Astrocyte of the spinal cord (primary cell): ENCODE results near the gene MTUS2.
"Not testable (repeated sequence)": the region's sequence is repeated elsewhere in the genome, so short reads cannot be mapped to it uniquely, and the experiment has no call there.

Experiments
- DNase-seq: peaks from one replicate; pipeline ENCODE4 v3.0.0; 2011; ENCODE audit warnings: low read depth, low spot score
- H3K4me3 ChIP-seq: 2 replicates; pipeline ENCODE4 v1.5.1; 2011; ENCODE audit warnings: low read depth, mild to moderate bottlenecking, low read length, moderate library complexity
- CTCF ChIP-seq: IDR thresholded peaks from 2 replicates; pipeline ENCODE4 v1.5.1; 2012; ENCODE audit warnings: low read depth, mild to moderate bottlenecking, low read length, inconsistent platforms
- in situ Hi-C: cut with HindIII; loops from 2 replicates; pipeline ENCODE4 v1.10.0; 2017; ENCODE audit warnings: low sequenced_read_pairs

MTUS2 gene

GRCh38 chr13:28978574-28978973 lies 158.4 kb downstream of the MTUS2 start:
- in situ Hi-C loops, result no loop called here
- no peak overlapping the region for H3K4me3 ChIP-seq
- no peak for TF ChIP-seq CTCF
- no peak for DNase-seq

GRCh38 chr13:28981530-28981929 lies 161.4 kb downstream of the MTUS2 start:
- TF ChIP-seq CTCF, result no peak
- no peak for DNase-seq
- H3K4me3 ChIP-seq, result no peak overlapping the region
- in situ Hi-C loops, result no loop called here

- no peak for TF ChIP-seq CTCF
- no peak overlapping the region for H3K4me3 ChIP-seq
- in situ Hi-C loops, result no loop called here
- no peak for DNase-seq
Measured at GRCh38 chr13:28983641-28984040, 163.5 kb downstream of the MTUS2 start.

DNA sequence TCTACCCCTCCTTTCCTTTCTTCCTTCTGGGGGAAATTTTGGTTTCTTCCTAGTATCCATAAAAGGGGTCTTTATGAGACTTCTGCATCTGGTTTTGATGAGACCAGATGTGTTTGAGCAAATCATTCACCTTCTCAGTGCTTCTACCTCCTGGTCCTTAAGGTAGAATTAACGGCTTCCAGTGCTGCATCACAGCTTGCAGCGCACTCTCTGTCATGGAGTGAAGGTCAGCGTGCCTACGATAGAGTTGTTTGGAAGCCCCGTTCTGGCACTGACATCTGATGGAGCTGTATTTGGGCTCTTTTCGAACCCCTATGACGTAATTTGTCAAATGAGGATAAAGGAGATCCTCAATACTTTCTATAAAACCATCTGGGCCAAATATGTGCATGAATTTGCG lies 164.2 kb downstream of the MTUS2 start:
- H3K4me3 ChIP-seq, result no peak overlapping the region
- DNase-seq, result no peak
- in situ Hi-C loops, result no loop called here
- no peak for TF ChIP-seq CTCF

GRCh38 chr13:28984825-28985224 lies 164.7 kb downstream of the MTUS2 start:
- in situ Hi-C loops, result no loop called here
- DNase-seq, result no peak
- H3K4me3 ChIP-seq, result no peak overlapping the region
- TF ChIP-seq CTCF, result no peak

GRCh38 chr13:28990378-28990777 lies 170.2 kb downstream of the MTUS2 start:
- DNase-seq, H3K4me3 ChIP-seq, in situ Hi-C loops: not testable (repeated sequence)

DNA sequence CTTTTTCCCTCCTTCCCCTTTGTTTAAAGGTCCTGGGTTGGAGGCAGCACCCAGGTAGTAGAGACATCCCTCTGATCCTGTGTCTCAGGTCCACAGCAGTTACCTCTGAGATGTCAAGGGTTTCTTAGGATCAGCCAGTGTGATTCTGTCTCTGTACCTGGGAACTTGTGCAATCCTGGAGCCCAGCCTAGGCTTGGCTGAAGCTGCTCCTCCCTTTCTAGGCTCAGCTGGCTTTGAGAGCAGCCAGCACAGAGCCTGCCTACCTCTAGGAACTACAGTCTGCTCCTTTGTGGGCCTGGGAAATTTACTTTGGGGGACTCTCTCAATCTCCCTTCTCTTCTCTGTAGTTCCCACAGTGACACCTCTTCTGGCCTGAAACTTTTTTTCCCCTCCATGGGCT lies 171.6 kb downstream of the MTUS2 start:
- no peak for DNase-seq
- TF ChIP-seq CTCF, result no peak
- H3K4me3 ChIP-seq, result no peak overlapping the region
- in situ Hi-C loops, result no loop called here
